ENCODE measurements around the gene ANKRD30A.
"Not testable (repeated sequence)": the region's sequence is repeated elsewhere in the genome, so short reads cannot be mapped to it uniquely, and the experiment has no call there.

The ANKRD30A gene

DNA sequence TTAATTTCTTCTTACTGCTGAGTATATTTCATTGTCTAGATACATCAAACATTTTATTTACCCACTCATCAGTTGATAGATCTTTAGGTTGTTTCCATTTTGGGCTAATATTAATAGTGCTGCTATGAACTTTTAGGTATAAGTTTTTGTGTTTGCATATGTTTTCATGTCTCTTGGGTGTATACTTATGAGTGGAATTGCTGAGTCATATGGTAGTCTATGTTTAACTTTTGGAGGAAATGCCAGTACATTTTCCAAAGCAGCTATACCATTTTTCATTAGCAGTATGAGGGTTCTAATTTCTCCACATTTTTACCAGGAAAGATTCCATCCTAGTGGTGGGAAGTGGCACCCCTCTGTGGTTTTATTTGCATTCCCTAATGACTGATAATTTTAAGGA is 101.1 kb downstream of the ANKRD30A start:
- TF ChIP-seq, protein P1, sequence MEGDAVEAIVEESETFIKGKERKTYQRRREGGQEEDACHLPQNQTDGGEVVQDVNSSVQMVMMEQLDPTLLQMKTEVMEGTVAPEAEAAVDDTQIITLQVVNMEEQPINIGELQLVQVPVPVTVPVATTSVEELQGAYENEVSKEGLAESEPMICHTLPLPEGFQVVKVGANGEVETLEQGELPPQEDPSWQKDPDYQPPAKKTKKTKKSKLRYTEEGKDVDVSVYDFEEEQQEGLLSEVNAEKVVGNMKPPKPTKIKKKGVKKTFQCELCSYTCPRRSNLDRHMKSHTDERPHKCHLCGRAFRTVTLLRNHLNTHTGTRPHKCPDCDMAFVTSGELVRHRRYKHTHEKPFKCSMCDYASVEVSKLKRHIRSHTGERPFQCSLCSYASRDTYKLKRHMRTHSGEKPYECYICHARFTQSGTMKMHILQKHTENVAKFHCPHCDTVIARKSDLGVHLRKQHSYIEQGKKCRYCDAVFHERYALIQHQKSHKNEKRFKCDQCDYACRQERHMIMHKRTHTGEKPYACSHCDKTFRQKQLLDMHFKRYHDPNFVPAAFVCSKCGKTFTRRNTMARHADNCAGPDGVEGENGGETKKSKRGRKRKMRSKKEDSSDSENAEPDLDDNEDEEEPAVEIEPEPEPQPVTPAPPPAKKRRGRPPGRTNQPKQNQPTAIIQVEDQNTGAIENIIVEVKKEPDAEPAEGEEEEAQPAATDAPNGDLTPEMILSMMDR (IDR thresholded peaks at IDR 0.05; ENCODE audit: low read depth, low read length): no peak
- no peak for DNase-seq (ENCODE audit: low read depth, low spot score)
- no peak overlapping the region for H3K4me3 ChIP-seq (ENCODE audit: low read depth, low read length)
- in situ Hi-C loops (cut with HindIII; ENCODE audit: low sequenced_read_pairs): no loop called here

- TF ChIP-seq, protein P1 (IDR thresholded peaks at IDR 0.05; ENCODE audit: low read depth, low read length): no peak
- H3K4me3 ChIP-seq (ENCODE audit: low read depth, low read length): no peak overlapping the region
- in situ Hi-C loops (cut with HindIII; ENCODE audit: low sequenced_read_pairs): no loop called here
- no peak for DNase-seq (ENCODE audit: low read depth, low spot score)
These were observed 109.3 kb downstream of the ANKRD30A start for GRCh38 chr10:37234692-37235091.

GRCh38 chr10:37236093-37236492 is 110.7 kb downstream of the ANKRD30A start:
- TF ChIP-seq, protein P1 (IDR thresholded peaks at IDR 0.05; ENCODE audit: low read depth, low read length): no peak
- in situ Hi-C loops (cut with HindIII; ENCODE audit: low sequenced_read_pairs): no loop called here
- no peak overlapping the region for H3K4me3 ChIP-seq (ENCODE audit: low read depth, low read length)
- DNase-seq (ENCODE audit: low read depth, low spot score): no peak

- TF ChIP-seq, protein P1 (IDR thresholded peaks at IDR 0.05; ENCODE audit: low read depth, low read length): no peak
- in situ Hi-C loops (cut with HindIII; ENCODE audit: low sequenced_read_pairs): no loop called here
- DNase-seq (ENCODE audit: low read depth, low spot score): no peak
- no peak overlapping the region for H3K4me3 ChIP-seq (ENCODE audit: low read depth, low read length)
These were observed 114.8 kb downstream of the ANKRD30A start for GRCh38 chr10:37240223-37240622.

- TF ChIP-seq, protein P1 (IDR thresholded peaks at IDR 0.05; ENCODE audit: low read depth, low read length): no peak
- DNase-seq (ENCODE audit: low read depth, low spot score): no peak
- H3K4me3 ChIP-seq (ENCODE audit: low read depth, low read length): no peak overlapping the region
- in situ Hi-C loops (cut with HindIII; ENCODE audit: low sequenced_read_pairs): no loop called here
These were observed 121.2 kb downstream of the ANKRD30A start for GRCh38 chr10:37246637-37247036.

DNA sequence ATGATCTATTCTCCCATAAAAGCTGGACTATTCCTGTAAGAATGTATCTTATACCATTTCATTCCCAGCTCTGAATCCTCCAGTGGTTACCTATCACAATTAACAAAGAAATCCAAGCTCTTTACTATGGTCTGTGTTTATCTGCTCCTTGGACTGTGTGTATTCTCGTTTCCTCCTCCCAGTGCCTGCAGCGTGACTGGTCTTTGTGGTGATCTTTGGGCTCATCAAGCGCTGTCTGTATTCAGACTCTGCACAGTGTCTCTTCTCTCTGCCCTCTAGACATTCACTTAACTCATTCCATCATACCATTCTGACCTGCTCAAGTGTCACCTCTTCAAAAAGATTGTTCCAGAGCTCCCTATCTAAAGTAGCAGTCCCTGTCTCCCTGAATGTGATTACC is 130.4 kb downstream of the ANKRD30A start:
- H3K4me3 ChIP-seq (ENCODE audit: low read depth, low read length); in situ Hi-C loops (cut with HindIII; ENCODE audit: low sequenced_read_pairs); DNase-seq (ENCODE audit: low read depth, low spot score): not testable (repeated sequence)

- TF ChIP-seq, protein P1 (IDR thresholded peaks at IDR 0.05; ENCODE audit: low read depth, low read length): no peak
- in situ Hi-C loops (cut with HindIII; ENCODE audit: low sequenced_read_pairs): no loop called here
These were observed 137.9 kb downstream of the ANKRD30A start for GRCh38 chr10:37263304-37263703.

More at GRCh38 chr10:37263304-37263703, 137.9 kb downstream of the ANKRD30A start:
- DNase-seq (ENCODE audit: low read depth, low spot score): no peak
- no peak overlapping the region for H3K4me3 ChIP-seq (ENCODE audit: low read depth, low read length)

Data from astrocyte of the spinal cord (primary cell).